ENCODE measurements around the gene MEF2B. TPM values are rescaled to one million over a fixed set of nuclear protein-coding genes. Genes with fewer than 3 reads are reported as not detected.

MEF2B gene
- total RNA-seq, 1 donor from 2014 or later, result under 0.01 TPM

DNA sequence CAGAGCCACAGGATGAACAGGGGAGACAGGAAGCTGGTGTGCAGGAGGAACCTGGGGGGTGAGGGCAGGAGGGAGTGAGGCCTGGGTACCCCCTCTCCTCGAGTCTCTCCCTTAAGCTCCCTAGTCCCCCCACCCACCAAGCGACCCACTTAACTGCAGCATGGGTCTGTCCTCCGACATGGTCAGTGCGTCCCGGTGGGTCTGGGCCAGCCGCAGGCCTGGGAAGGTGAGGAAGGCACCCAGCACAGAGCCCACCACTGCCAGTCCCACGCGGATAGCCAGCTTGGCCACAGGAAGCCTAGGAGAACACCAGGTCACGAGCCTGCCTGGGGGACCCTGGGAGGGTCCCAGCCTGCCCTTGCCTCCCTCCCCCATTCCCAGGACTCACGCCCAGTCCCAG, 48.7 kb downstream of the MEF2B start:
- no peak for TF ChIP-seq CTCF (IDR thresholded peaks at IDR 0.05; ENCODE audit: insufficient read depth, low read length, severe bottlenecking)
- H3K27me3 ChIP-seq (ENCODE audit: control insufficient read depth, insufficient read depth, low read length), result no peaks in the 10 kb centered on the region
- no peaks in the 10 kb centered on the region for H3K36me3 ChIP-seq (ENCODE audit: control insufficient read depth, insufficient read depth, low read length)
- DNase-seq (ENCODE audit: low read depth) (no peak), FAIRE-seq (no peak)
- H3K4me3 ChIP-seq (ENCODE audit: low read depth, low read length), result no peak overlapping the region

GRCh38 chr19:19120308-19121231, 49.5 kb downstream of the MEF2B start:
- no peak for TF ChIP-seq CTCF (IDR thresholded peaks at IDR 0.05; ENCODE audit: insufficient read depth, low read length, severe bottlenecking)
- Histone ChIP-seq H3K4me3 (ENCODE audit: low read depth, low read length) (no peak overlapping the region), H3K27me3 (ENCODE audit: control insufficient read depth, insufficient read depth, low read length) (no peaks in the 10 kb centered on the region), H3K36me3 (ENCODE audit: control insufficient read depth, insufficient read depth, low read length) (no peaks in the 10 kb centered on the region)
- DNase-seq (ENCODE audit: low read depth), result peak; percentile 28
- no peak for FAIRE-seq

DNA sequence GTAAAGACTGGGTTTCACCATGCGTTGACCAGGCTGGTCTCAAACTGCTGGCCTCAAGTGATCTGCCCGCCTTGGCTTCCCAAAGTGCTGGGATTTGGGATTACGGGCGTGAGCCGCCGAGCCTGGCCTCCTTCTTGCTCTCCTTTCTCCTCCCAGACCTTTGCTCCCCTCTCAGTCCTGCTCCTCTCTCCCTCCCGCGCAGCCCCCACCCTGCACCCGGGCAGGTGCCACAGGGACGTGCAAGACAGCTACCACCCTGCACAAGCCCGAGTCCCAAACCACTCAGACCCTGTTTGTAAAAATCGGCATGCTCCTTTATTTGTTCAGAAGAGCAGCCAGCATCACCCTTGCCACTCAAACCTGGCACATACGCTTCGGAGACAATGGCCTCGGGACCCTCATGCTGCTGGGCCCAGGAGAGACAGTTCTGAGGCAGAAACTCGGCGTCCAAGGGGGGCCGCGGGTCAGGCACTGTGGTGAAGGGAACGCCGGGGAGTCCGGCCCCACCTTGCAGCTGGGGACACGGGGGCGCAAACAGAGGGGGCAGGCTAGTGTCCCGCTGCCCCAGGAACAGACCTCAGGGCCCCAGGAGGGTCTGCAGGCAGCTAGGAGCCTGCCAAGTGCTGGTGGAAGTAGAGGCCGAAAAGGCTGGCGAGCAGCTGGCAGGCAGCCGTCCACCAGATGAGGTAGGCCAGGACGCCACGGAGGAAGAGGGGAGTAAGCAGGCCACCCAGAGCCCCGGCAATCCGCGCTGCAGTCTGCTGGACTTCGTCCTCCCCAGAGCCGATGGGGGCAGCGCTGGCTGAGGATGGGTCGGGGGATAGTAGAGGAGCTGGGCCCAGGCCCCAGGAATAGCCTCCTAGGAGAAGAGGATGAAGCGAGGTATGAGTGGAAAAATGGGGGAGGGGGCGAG, 50.5 kb downstream of the MEF2B start:
- no peaks in the 10 kb centered on the region for H3K27me3 ChIP-seq (ENCODE audit: control insufficient read depth, insufficient read depth, low read length)
- TF ChIP-seq CTCF (IDR thresholded peaks at IDR 0.05; ENCODE audit: insufficient read depth, low read length, severe bottlenecking), result no peak
- no peak overlapping the region for H3K4me3 ChIP-seq (ENCODE audit: low read depth, low read length)
- no peaks in the 10 kb centered on the region for H3K36me3 ChIP-seq (ENCODE audit: control insufficient read depth, insufficient read depth, low read length)
- FAIRE-seq (no peak), DNase-seq (ENCODE audit: low read depth) (no peak)

DNA sequence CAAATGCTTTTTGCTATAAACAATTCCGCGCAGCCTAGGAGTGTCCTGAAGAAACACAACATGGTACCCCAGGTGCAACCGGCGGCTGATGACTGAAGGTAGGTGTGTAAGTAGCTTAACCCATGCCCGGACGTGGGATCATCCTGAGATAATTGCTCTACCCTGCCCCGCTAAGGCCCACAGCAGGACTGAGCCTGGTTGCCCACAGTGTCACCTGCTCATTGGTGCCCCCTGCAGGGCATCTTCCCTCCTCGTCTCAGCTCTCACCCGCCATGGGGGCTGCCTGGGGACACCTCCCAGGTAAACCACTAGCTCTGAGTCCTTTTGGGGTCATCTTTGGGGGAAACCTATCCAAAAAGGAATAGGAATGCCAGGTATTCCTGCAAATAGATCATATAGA, 54.1 kb downstream of the MEF2B start:
- H3K4me3 ChIP-seq (ENCODE audit: low read depth, low read length), result no peak overlapping the region
- no peaks in the 10 kb centered on the region for H3K36me3 ChIP-seq (ENCODE audit: control insufficient read depth, insufficient read depth, low read length)
- peak; percentile 43 for TF ChIP-seq CTCF (IDR thresholded peaks at IDR 0.05; ENCODE audit: insufficient read depth, low read length, severe bottlenecking)
- FAIRE-seq (no peak), DNase-seq (ENCODE audit: low read depth) (no peak)
- peaks cover 2% of the 10 kb centered on the region for H3K27me3 ChIP-seq (ENCODE audit: control insufficient read depth, insufficient read depth, low read length)

GRCh38 chr19:19113040-19113626, 56.9 kb downstream of the MEF2B start:
- Histone ChIP-seq H3K27me3 (ENCODE audit: control insufficient read depth, insufficient read depth, low read length) (peaks cover 2% of the 10 kb centered on the region), H3K4me3 (ENCODE audit: low read depth, low read length) (no peak overlapping the region), H3K36me3 (ENCODE audit: control insufficient read depth, insufficient read depth, low read length) (no peaks in the 10 kb centered on the region)
- DNase-seq (ENCODE audit: low read depth), result no peak
- TF ChIP-seq CTCF (IDR thresholded peaks at IDR 0.05; ENCODE audit: insufficient read depth, low read length, severe bottlenecking), result no peak
- no peak for FAIRE-seq

All from bronchial epithelial cell (primary cell).